HG03457 (cell line): Measurements from ENCODE around the gene NAA40.

Source experiments
- ATAC-seq: cut with Tn5 transposase; IDR thresholded peaks from one replicate; pipeline ENCODE4 v1.9.1; 2021; ENCODE audit warnings: moderate number of reproducible peaks; ENCODE audit not compliant: unreplicated experiment

Gene NAA40

GRCh38 chr11:63985812-63986155 is 47.0 kb downstream of the NAA40 start:
- peak; percentile 21 for ATAC-seq

GRCh38 chr11:63986156-63986931 is 47.5 kb downstream of the NAA40 start, which contains the start of gene OTUB1:
TSS of gene OTUB1 (plus strand) at chr11:63986438. CDS start at chr11:63986457, 19 bp downstream.
- ATAC-seq = peak; percentile 64

- ATAC-seq = no peak
Observed at GRCh38 chr11:63986932-63987513, 48.2 kb downstream of the NAA40 start.

GRCh38 chr11:63991558-63991957 is 52.8 kb downstream of the NAA40 start:
- ATAC-seq = no peak

- ATAC-seq = no peak
Observed at GRCh38 chr11:63993100-63993499, 54.3 kb downstream of the NAA40 start.

- no peak for ATAC-seq
Observed at GRCh38 chr11:63993993-63994392, 55.2 kb downstream of the NAA40 start.

- ATAC-seq = no peak
Observed at GRCh38 chr11:63996512-63996911, 57.7 kb downstream of the NAA40 start.

GRCh38 chr11:63997104-63997700 is 58.4 kb downstream of the NAA40 start:
- no peak for ATAC-seq

GRCh38 chr11:63997801-63998337 is 59.1 kb downstream of the NAA40 start:
- no peak for ATAC-seq

GRCh38 chr11:63998558-63999348 is 60.0 kb downstream of the NAA40 start:
- no peak for ATAC-seq

GRCh38 chr11:63999349-64000025 is 60.7 kb downstream of the NAA40 start:
- ATAC-seq = no peak

- no peak for ATAC-seq
Observed at GRCh38 chr11:64000026-64000739, 61.4 kb downstream of the NAA40 start.

- ATAC-seq = no peak
Observed at GRCh38 chr11:64000740-64001483, 62.1 kb downstream of the NAA40 start.

GRCh38 chr11:64001484-64002420 is 63.0 kb downstream of the NAA40 start:
- no peak for ATAC-seq

- no peak for ATAC-seq
Observed at GRCh38 chr11:64003807-64004589, 65.2 kb downstream of the NAA40 start.

GRCh38 chr11:64004590-64004984 is 65.8 kb downstream of the NAA40 start:
- ATAC-seq = no peak

GRCh38 chr11:64005691-64006090 is 66.9 kb downstream of the NAA40 start:
- ATAC-seq = no peak
